Endothelial cell of umbilical vein (primary cell): ENCODE measurements around the gene RIC8B.

Source experiments
- CTCF ChIP-seq, 2 donors: IDR thresholded peaks; 1 replicate in 1 of 2; 2 replicates in 1 of 2; pipeline ENCODE4 v1.5.1; 2011; ENCODE audit warnings: low read length in 2 of 2, mild to moderate bottlenecking in 2 of 2, moderate library complexity in 2 of 2, control low read depth in 1 of 2, inconsistent platforms in 1 of 2, low read depth in 1 of 2; ENCODE audit not compliant: insufficient read depth in 1 of 2; ENCODE audit errors: extremely low read depth in 1 of 2
- EZH2 ChIP-seq: IDR thresholded peaks from 2 replicates; pipeline ENCODE4 v1.6.1; 2012; ENCODE audit warnings: borderline replicate concordance, low read depth, mild to moderate bottlenecking, moderate library complexity, low read length, inconsistent platforms; ENCODE audit not compliant: severe bottlenecking

GRCh38 chr12:106847861-106848260 lies 73.4 kb downstream of the RIC8B start:
- TF ChIP-seq EZH2 (no peak), CTCF (IDR thresholded peaks at IDR 0.05; ENCODE audit: extremely low read depth in 1 of 2, insufficient read depth in 1 of 2, low read depth in 1 of 2, low read length in 2 of 2) (no peak)
